CD4-positive, alpha-beta T cell treated with Interleukin-15 for 1 hour (primary cell): Measurements from ENCODE around the gene OR6Y1.
A peak's percentile ranks its signal among the peaks of the same experiment; 100 is the strongest.

Experiments
- DNase-seq: peaks from one replicate; pipeline ENCODE4 v3.0.0-alpha.2; 2020

OR6Y1 gene

GRCh38 chr1:158554352-158554751 is at the start of gene OR6Y1:
TSS of gene OR6Y1 (minus strand) at chr1:158554405. CDS start at chr1:158548105, 6,300 bp downstream.
- DNase-seq = no peak

- DNase-seq = no peak
These were observed 46.5 kb upstream of the OR6Y1 start for GRCh38 chr1:158600735-158601134.

- DNase-seq = no peak
These were observed 32.7 kb upstream of the OR6Y1 start for GRCh38 chr1:158586942-158587341.

- no peak for DNase-seq
These were observed 29.8 kb upstream of the OR6Y1 start for GRCh38 chr1:158583962-158584361.

GRCh38 chr1:158579733-158580132 is 25.5 kb upstream of the OR6Y1 start, which contains the start of gene OR10X1:
TSS of gene OR10X1 (minus strand) at chr1:158579899. CDS start at chr1:158579899, 0 bp downstream.
- no peak for DNase-seq

GRCh38 chr1:158577561-158577960 is 23.4 kb upstream of the OR6Y1 start:
- DNase-seq = no peak

GRCh38 chr1:158572226-158572625 is 18.0 kb upstream of the OR6Y1 start:
- DNase-seq = no peak

GRCh38 chr1:158570480-158570879 is 16.3 kb upstream of the OR6Y1 start, which contains the start of gene OR6P1:
TSS of gene OR6P1 (minus strand) at chr1:158570580. CDS start at chr1:158563604, 6,976 bp downstream.
- DNase-seq = no peak

GRCh38 chr1:158564608-158565007 is 10.4 kb upstream of the OR6Y1 start:
- DNase-seq = no peak

GRCh38 chr1:158563853-158564252 is 9.6 kb upstream of the OR6Y1 start:
- DNase-seq = no peak

GRCh38 chr1:158559696-158560095 is 5.5 kb upstream of the OR6Y1 start:
- no peak for DNase-seq

- DNase-seq = no peak
These were observed 1.9 kb downstream of the OR6Y1 start for GRCh38 chr1:158552296-158552695.

GRCh38 chr1:158547533-158547932 is 6.7 kb downstream of the OR6Y1 start:
- DNase-seq = no peak

- DNase-seq = no peak
These were observed 16.6 kb downstream of the OR6Y1 start for GRCh38 chr1:158537609-158538008.

- no peak for DNase-seq
These were observed 19.7 kb downstream of the OR6Y1 start for GRCh38 chr1:158534496-158534895.

GRCh38 chr1:158527190-158527815 is 26.9 kb downstream of the OR6Y1 start:
- DNase-seq = no peak

- DNase-seq = no peak
These were observed 32.5 kb downstream of the OR6Y1 start for GRCh38 chr1:158521666-158522058.

GRCh38 chr1:158520955-158521665 is 33.1 kb downstream of the OR6Y1 start:
- DNase-seq = no peak

- DNase-seq = no peak
These were observed 34.2 kb downstream of the OR6Y1 start for GRCh38 chr1:158520021-158520420.

- DNase-seq = no peak
These were observed 37.2 kb downstream of the OR6Y1 start for GRCh38 chr1:158516966-158517365.

GRCh38 chr1:158509471-158510156 is 44.6 kb downstream of the OR6Y1 start:
- no peak for DNase-seq

GRCh38 chr1:158507511-158507910 is 46.7 kb downstream of the OR6Y1 start:
- no peak for DNase-seq

GRCh38 chr1:158506369-158506987 is 47.7 kb downstream of the OR6Y1 start:
- peak; percentile 42 for DNase-seq
